K562 (cell line): Measurements from ENCODE around the gene RPTOR. TPM values are rescaled to one million over a fixed set of nuclear protein-coding genes. Genes with fewer than 3 reads are reported as not detected.

Source experiments
- ATAC-seq: fragments of 200-7000 bp; cut with Tn5 transposase; 3 replicates; pipeline ENCODE4 v1.9.1; 2020; ENCODE audit warnings: moderate library complexity
- BruUV-seq: library from RNA; stranded (reverse); fragments of 400-500 nt; replicated peaks from 2 replicates; lab custom pipeline; 2021; lab: Mats Ljungman, UMichigan
- CTCF ChIA-PET: fragments of 300-600 bp; formaldehyde crosslinking; extraction: SDS; loops from one replicate; lab custom pipeline; 2021; ENCODE audit warnings: low intra/inter-chr PET ratio; lab: Yijun Ruan, JAX
- POLR2A ChIA-PET: fragments of 300-600, 350-650 bp; sonication (Branson Sonifier 250); formaldehyde crosslinking; extraction: SDS; loops from one replicate; lab custom pipeline; 2021; ENCODE audit warnings: antibody characterized with exemption, inconsistent platforms; lab: Yijun Ruan, JAX
- DNase-seq, 4 experiments: peaks; one replicate each; pipeline versions ENCODE4 v3.0.0 to v3.0.0-alpha.2; 2011 to 2018; ENCODE audit warnings: low spot score in 3 of 4, mixed read lengths in 3 of 4; ENCODE audit errors: extremely low read depth in 1 of 4
- FAIRE-seq: peaks from 2 replicates; lab custom pipeline; 2011; peaks lifted over from hg19 to GRCh38; lab: Jason Lieb, UNC
- H2AFZ ChIP-seq: 2 replicates; pipeline ENCODE4 v1.6.0; 2011; ENCODE audit warnings: low read depth, low read length, control low read depth, inconsistent platforms
- H3K27ac ChIP-seq: fragments of 200-600 bp; 3 replicates; pipeline ENCODE4 v1.8.0; 2011; ENCODE audit warnings: low read depth, mild to moderate bottlenecking, control low read depth, inconsistent platforms, low read length, moderate library complexity, mixed read lengths; ENCODE audit errors: extremely low read depth
- H3K27me3 ChIP-seq, 2 experiments: fragments of 300-600 bp in 1 of 2; 2 replicates in 1 of 2; 3 replicates in 1 of 2; pipeline versions ENCODE4 v1.6.0 to v1.8.0; 2011; ENCODE audit warnings: inconsistent platforms in 2 of 2, low read length in 2 of 2, mild to moderate bottlenecking in 1 of 2, mixed read lengths in 1 of 2, moderate library complexity in 1 of 2; ENCODE audit not compliant: control insufficient read depth in 2 of 2, insufficient read depth in 2 of 2
- H3K36me3 ChIP-seq: fragments of 300-600 bp; 3 replicates; pipeline ENCODE4 v1.8.0; 2011; ENCODE audit warnings: mild to moderate bottlenecking, low read length, inconsistent platforms; ENCODE audit not compliant: control insufficient read depth, insufficient read depth
- H3K4me1 ChIP-seq, 2 experiments: fragments of 200-600 bp in 1 of 2; replicated peaks in 1 of 2; 2 replicates in 1 of 2; 3 replicates in 1 of 2; pipeline versions ENCODE4 v1.5.1 to v1.8.0; 2011; ENCODE audit warnings: inconsistent platforms in 2 of 2, low read length in 2 of 2, mild to moderate bottlenecking in 1 of 2, mixed read lengths in 1 of 2, moderate library complexity in 1 of 2; ENCODE audit not compliant: control insufficient read depth in 2 of 2, insufficient read depth in 2 of 2
- H3K4me2 ChIP-seq: 2 replicates; pipeline ENCODE4 v1.6.1; 2011; ENCODE audit warnings: low read length, control low read depth, inconsistent platforms, mixed read lengths; ENCODE audit not compliant: insufficient read depth
- H3K4me3 ChIP-seq: fragments of 200-600 bp; sonication (generic), shearing (Covaris generic); 2 replicates; pipeline ENCODE4 v1.5.1; 2016; ENCODE audit warnings: control low read depth, inconsistent platforms
- H3K79me2 ChIP-seq: fragments of 200-600 bp; 3 replicates; pipeline ENCODE4 v1.8.0; 2011; ENCODE audit warnings: low read length, inconsistent platforms; ENCODE audit not compliant: control insufficient read depth, insufficient read depth
- H3K9ac ChIP-seq, 2 experiments: 2 replicates each; pipeline versions ENCODE4 v1.6.0 to v1.6.1; 2011; ENCODE audit warnings: low read depth in 2 of 2, low read length in 2 of 2, control low read depth in 1 of 2, inconsistent platforms in 1 of 2, mild to moderate bottlenecking in 1 of 2, mixed read lengths in 1 of 2; ENCODE audit not compliant: insufficient read depth in 1 of 2
- H3K9me1 ChIP-seq: one replicate; pipeline ENCODE4 v1.6.0; 2011; ENCODE audit warnings: inconsistent platforms, mild to moderate bottlenecking, low read length, moderate library complexity; ENCODE audit not compliant: control insufficient read depth, insufficient read depth
- H3K9me3 ChIP-seq: replicated peaks from 2 replicates; pipeline ENCODE4 v1.5.1; 2011; ENCODE audit warnings: low read depth, low read length, inconsistent platforms; ENCODE audit not compliant: control insufficient read depth, insufficient read depth
- H4K20me1 ChIP-seq: replicated peaks from 2 replicates; pipeline ENCODE4 v1.6.1; 2011; ENCODE audit warnings: low read length, inconsistent platforms, mixed read lengths; ENCODE audit not compliant: control insufficient read depth, insufficient read depth
- ARID3A ChIP-seq: IDR thresholded peaks from 2 replicates; pipeline ENCODE4 v1.6.1; 2012; ENCODE audit warnings: low read depth, low read length, improper control_type of control experiment, borderline replicate concordance
- C11orf30 ChIP-seq: fragments of 450-650 bp; IDR thresholded peaks from 2 replicates; pipeline ENCODE4 v1.6.1; 2016; ENCODE audit warnings: low read depth, mild to moderate bottlenecking
- CLOCK ChIP-seq: fragments of 250-450 bp; sonication (Bioruptor Pico); IDR thresholded peaks from 2 replicates; pipeline ENCODE4 v1.4.0; 2020; ENCODE audit warnings: mild to moderate bottlenecking, moderate library complexity, borderline replicate concordance
- DMBX1 ChIP-seq: fragments of 250-450 bp; sonication (Bioruptor Pico); IDR thresholded peaks from 2 replicates; pipeline ENCODE4 v1.8.0; 2022; ENCODE audit warnings: inconsistent platforms, mild to moderate bottlenecking, moderate library complexity, borderline replicate concordance
- EWSR1 ChIP-seq: fragments of 450-650 bp; IDR thresholded peaks from 2 replicates; pipeline ENCODE4 v1.6.1; 2018; ENCODE audit warnings: borderline replicate concordance, mild to moderate bottlenecking, low read depth, moderate library complexity; ENCODE audit not compliant: partially characterized antibody
- NRF1 ChIP-seq, 2 experiments: fragments of 450-650 bp; IDR thresholded peaks in 1 of 2; conservative IDR thresholded peaks in 1 of 2; 2 replicates each; pipeline ENCODE4 v1.6.1; 2014; ENCODE audit warnings: mild to moderate bottlenecking in 2 of 2
- REST ChIP-seq, 2 experiments: fragments of 450-650 bp; formaldehyde crosslinking in 1 of 2; IDR thresholded peaks; 2 replicates each; pipeline versions ENCODE4 v1.4.0 to v1.6.1; 2014 to 2020; ENCODE audit warnings: mild to moderate bottlenecking in 2 of 2, borderline replicate concordance in 1 of 2, low read depth in 1 of 2
- TRIM28 ChIP-seq: fragments of 450-650 bp; IDR thresholded peaks from 2 replicates; pipeline ENCODE4 v1.6.1; 2017
- ZNF551 ChIP-seq: fragments of 250-450 bp; sonication (Bioruptor Pico); IDR thresholded peaks from 2 replicates; pipeline ENCODE4 v1.5.0; 2021; ENCODE audit warnings: mild to moderate bottlenecking, moderate library complexity
- WGBS: fragments of 100-300 bp; shearing (Covaris generic); methylation state at CpG from one replicate; pipeline ENCODE4 v1.1.6; 2016; ENCODE audit warnings: low coverage, mixed read lengths; ENCODE audit not compliant: insufficient coverage; ENCODE audit errors: missing lambda C conversion rate; 5-methylcytosine and 5-hydroxymethylcytosine counted together
- in situ Hi-C: fragments of 300-500 bp; cut with MboI; formaldehyde crosslinking; loops from 4 replicates; pipeline ENCODE4 v1.15.0; 2018; ENCODE audit warnings: inconsistent platforms, mixed read lengths
- intact Hi-C: fragments of 100-400 bp; cut with micrococcal nuclease; formaldehyde crosslinking; loops from 2 replicates; pipeline ENCODE4 v1.14.2; 2022
- polyA plus RNA-seq, 8 experiments: library from polyadenylated mRNA; depleted of rRNA in 4 of 8; stranded (reverse) in 5 of 8; unstranded in 3 of 8; fragments of >200 nt; fragmentation: Nextera tagmentation in 2 of 8; fragmentation: Illumina TruSeq in 1 of 8; extraction: Ambion mirVana in 2 of 8; extraction: Trizol in 1 of 8; gene quantifications; 2 replicates each; pipeline versions ENCODE4 v1.2.1 to v1.2.3, GENCODE V29; 2011 to 2014; ENCODE audit warnings: inconsistent platforms in 1 of 8, missing spikeins in 1 of 8
- total RNA-seq, 7 experiments: library from RNA; depleted of rRNA in 6 of 7; stranded (reverse); fragments of >200 nt in 6 of 7; fragmentation: Illumina TruSeq in 2 of 7; extraction: Trizol in 2 of 7; gene quantifications; 2 replicates each; pipeline versions ENCODE4 v1.2.1 to v1.2.3, GENCODE V29; 2011 to 2021; ENCODE audit warnings: low replicate concordance in 1 of 7

The RPTOR gene
- total and polyA plus RNA-seq, 9 of the 15 experiments (the other 6 are each of a cell fraction or from before 2014, with no cell fraction given), result 0.24 to 54.1 (median 10.2) TPM

GRCh38 chr17:80682372-80682771, 137.7 kb downstream of the RPTOR start:
- DNase-seq (no peak), FAIRE-seq (no peak), ATAC-seq (no peak)
- peaks cover 9% of the 10 kb centered on the region; the same call in 2 of the 3 replicates for H3K79me2 ChIP-seq
- CTCF ChIA-PET, result no interaction called here
- no peak overlapping the region for H3K27ac ChIP-seq
- in situ Hi-C loops (no loop called here), intact Hi-C loops (no loop called here)
- H3K36me3 ChIP-seq, result peaks cover 9% of the 10 kb centered on the region; the same call in 2 of the 3 replicates
- 54% methylated on average over 6 of the region's 6 CpGs for WGBS
- BruUV-seq, result no TSS peak
- no peaks in the 10 kb centered on the region for H3K9me1 ChIP-seq
- H3K4me1 ChIP-seq, result peaks cover 0 to 14% of the 10 kb centered on the region in 2 experiments; a peak in 3 of 5 replicates
- no peak overlapping the region for H3K4me2 ChIP-seq
- H3K9me3 ChIP-seq, result no peaks in the 10 kb centered on the region
- H3K9ac ChIP-seq, result no peak overlapping the region
- H3K27me3 ChIP-seq, result no peaks in the 10 kb centered on the region
- no peak overlapping the region for H3K4me3 ChIP-seq
- H4K20me1 ChIP-seq, result peaks cover 19% of the 10 kb centered on the region; the same call in 1 of the 2 replicates
- POLR2A ChIA-PET, result interaction anchor here (0.6 to 1.2 kb wide), 2 partner anchors 11 to 12 kb away, joined by 3 read pairs; no protein-coding TSS in a partner anchor
- no peak overlapping the region for H2AFZ ChIP-seq
- TF ChIP-seq ARID3A, result no peak
- no peak for TF ChIP-seq REST (IDR thresholded peaks at IDR 0.05; ENCODE audit: borderline replicate concordance)
- no peak for TF ChIP-seq REST (CRISPR knock-in tag; IDR thresholded peaks at IDR 0.05; ENCODE audit: low read depth)
- TF ChIP-seq ZNF551, result no peak
- no peak for TF ChIP-seq TRIM28
- TF ChIP-seq C11orf30, result no peak
- no peak for TF ChIP-seq DMBX1 (CRISPR knock-in tag)
- no peak for TF ChIP-seq EWSR1
- no peak for TF ChIP-seq CLOCK (CRISPR knock-in tag)
- no peak for TF ChIP-seq NRF1 (conservative IDR thresholded peaks at IDR 0.05 in 1 of 2, IDR thresholded peaks at IDR 0.05 in 1 of 2)
